MM.1S (cell line): ENCODE data around the gene ZNF550.
"Not testable (repeated sequence)": the region's sequence is repeated elsewhere in the genome, so short reads cannot be mapped to it uniquely, and the experiment has no call there.

Experiments used
- DNase-seq: peaks from one replicate; pipeline ENCODE4 v3.0.0-alpha.2; 2015
- H2AFZ ChIP-seq: fragments of 300-600 bp; sonication (generic); 2 replicates; pipeline ENCODE4 v1.6.0; 2016; ENCODE audit warnings: antibody characterized with exemption, low read length
- H3F3A ChIP-seq: fragments of 300-600 bp; sonication (generic); 2 replicates; pipeline ENCODE4 v1.6.1; 2016; ENCODE audit warnings: mild to moderate bottlenecking, antibody characterized with exemption, low read length, moderate library complexity, mixed read lengths; ENCODE audit not compliant: insufficient read depth
- H3K27ac ChIP-seq: fragments of 300-600 bp; sonication (generic); 2 replicates; pipeline ENCODE4 v1.5.1; 2016; ENCODE audit warnings: mild to moderate bottlenecking, low read length
- H3K27me3 ChIP-seq: fragments of 300-600 bp; sonication (generic); replicated peaks from 2 replicates; pipeline ENCODE4 v1.6.0; 2016; ENCODE audit warnings: low read length; ENCODE audit not compliant: insufficient read depth
- H3K36me3 ChIP-seq: fragments of 300-600 bp; sonication (generic); replicated peaks from 2 replicates; pipeline ENCODE4 v1.6.1; 2016; ENCODE audit warnings: mild to moderate bottlenecking, low read length, mixed read lengths; ENCODE audit not compliant: insufficient read depth
- H3K4me1 ChIP-seq: fragments of 300-600 bp; sonication (generic); 2 replicates; pipeline ENCODE4 v1.6.1; 2016; ENCODE audit warnings: low read length, mixed read lengths
- H3K4me2 ChIP-seq: fragments of 300-600 bp; sonication (generic); 2 replicates; pipeline ENCODE4 v1.6.0; 2016; ENCODE audit warnings: low read depth, low read length
- H3K4me3 ChIP-seq: fragments of 300-600 bp; sonication (generic); 2 replicates; pipeline ENCODE4 v1.5.1; 2016; ENCODE audit warnings: low read length, mixed read lengths
- H3K79me2 ChIP-seq: fragments of 300-600 bp; sonication (generic); 2 replicates; pipeline ENCODE4 v1.6.1; 2016; ENCODE audit warnings: mixed run types, low read length, mixed read lengths
- H3K9ac ChIP-seq: fragments of 300-600 bp; sonication (generic); 2 replicates; pipeline ENCODE4 v1.6.1; 2016; ENCODE audit warnings: low read length, mixed read lengths
- H3K9me2 ChIP-seq: fragments of 300-600 bp; sonication (generic); replicated peaks from 2 replicates; pipeline ENCODE4 v1.6.1; 2016; ENCODE audit warnings: mild to moderate bottlenecking, low read length, mixed read lengths; ENCODE audit not compliant: insufficient read depth
- H3K9me3 ChIP-seq: fragments of 300-600 bp; sonication (generic); replicated peaks from 2 replicates; pipeline ENCODE4 v1.6.1; 2016; ENCODE audit warnings: mild to moderate bottlenecking, low read length, mixed read lengths; ENCODE audit not compliant: insufficient read depth
- H4K20me1 ChIP-seq: fragments of 300-600 bp; sonication (generic); 2 replicates; pipeline ENCODE4 v1.6.1; 2016; ENCODE audit warnings: mild to moderate bottlenecking, low read length, moderate library complexity, mixed read lengths; ENCODE audit not compliant: insufficient read depth
- EZH2 ChIP-seq: fragments of 300-600 bp; sonication (generic); optimal IDR thresholded peaks from 2 replicates; pipeline ENCODE3; 2017; ENCODE audit warnings: low read depth, mild to moderate bottlenecking, antibody characterized with exemption, low read length, mixed read lengths
- EZH2phosphoT487 ChIP-seq: fragments of 300-600 bp; sonication (generic); IDR thresholded peaks from 2 replicates; pipeline ENCODE4 v1.6.1; 2018; ENCODE audit warnings: antibody characterized with exemption, low read length
- TF ChIP-seq, protein P1 (sequence below): fragments of 300-600 bp; sonication (generic); IDR thresholded peaks from 2 replicates; pipeline ENCODE4 v1.5.1; 2016; ENCODE audit warnings: antibody characterized with exemption, low read length, mixed read lengths

ZNF550 gene

DNA sequence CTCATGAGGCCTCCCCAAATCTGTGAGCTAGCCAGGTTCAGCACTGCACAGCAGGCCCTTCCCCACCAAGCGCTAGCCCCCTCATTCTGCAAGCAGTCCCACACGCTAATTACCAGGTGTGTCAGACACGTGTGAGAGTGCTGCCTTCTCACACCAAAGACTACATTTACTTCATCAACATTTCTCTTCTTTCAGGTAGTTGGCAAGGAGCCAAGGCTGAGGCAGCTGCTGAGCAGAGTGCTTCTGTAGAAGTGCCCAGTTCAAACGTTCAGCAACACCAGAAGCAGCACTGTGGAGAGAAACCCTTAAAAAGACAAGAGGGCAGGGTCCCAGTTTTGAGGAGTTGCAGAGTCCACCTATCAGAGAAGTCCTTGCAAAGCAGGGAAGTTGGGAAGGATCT, 53.5 kb downstream of the ZNF550 start:
- no peak overlapping the region for H3K9ac ChIP-seq
- H3K4me1 ChIP-seq: no peaks in the 10 kb centered on the region
- no peaks in the 10 kb centered on the region for H3K9me2 ChIP-seq
- no peaks in the 10 kb centered on the region for H3F3A ChIP-seq
- H3K79me2 ChIP-seq: 0 out of 2 replicates have a peak, but pooled peaks cover 4% of the 10 kb centered on the region
- H4K20me1 ChIP-seq: no peaks in the 10 kb centered on the region
- peaks cover 10% of the 10 kb centered on the region; the same call in 1 of the 2 replicates for H3K36me3 ChIP-seq
- no peak for TF ChIP-seq EZH2phosphoT487
- TF ChIP-seq, protein P1, sequence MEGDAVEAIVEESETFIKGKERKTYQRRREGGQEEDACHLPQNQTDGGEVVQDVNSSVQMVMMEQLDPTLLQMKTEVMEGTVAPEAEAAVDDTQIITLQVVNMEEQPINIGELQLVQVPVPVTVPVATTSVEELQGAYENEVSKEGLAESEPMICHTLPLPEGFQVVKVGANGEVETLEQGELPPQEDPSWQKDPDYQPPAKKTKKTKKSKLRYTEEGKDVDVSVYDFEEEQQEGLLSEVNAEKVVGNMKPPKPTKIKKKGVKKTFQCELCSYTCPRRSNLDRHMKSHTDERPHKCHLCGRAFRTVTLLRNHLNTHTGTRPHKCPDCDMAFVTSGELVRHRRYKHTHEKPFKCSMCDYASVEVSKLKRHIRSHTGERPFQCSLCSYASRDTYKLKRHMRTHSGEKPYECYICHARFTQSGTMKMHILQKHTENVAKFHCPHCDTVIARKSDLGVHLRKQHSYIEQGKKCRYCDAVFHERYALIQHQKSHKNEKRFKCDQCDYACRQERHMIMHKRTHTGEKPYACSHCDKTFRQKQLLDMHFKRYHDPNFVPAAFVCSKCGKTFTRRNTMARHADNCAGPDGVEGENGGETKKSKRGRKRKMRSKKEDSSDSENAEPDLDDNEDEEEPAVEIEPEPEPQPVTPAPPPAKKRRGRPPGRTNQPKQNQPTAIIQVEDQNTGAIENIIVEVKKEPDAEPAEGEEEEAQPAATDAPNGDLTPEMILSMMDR: no peak
- TF ChIP-seq EZH2: no peak
- no peaks in the 10 kb centered on the region for H3K9me3 ChIP-seq
- DNase-seq: no peak
- H3K27me3 ChIP-seq: no peaks in the 10 kb centered on the region
- no peak overlapping the region for H3K4me3 ChIP-seq
- H2AFZ ChIP-seq: no peak overlapping the region
- no peak overlapping the region for H3K4me2 ChIP-seq
- H3K27ac ChIP-seq: no peak overlapping the region

DNA sequence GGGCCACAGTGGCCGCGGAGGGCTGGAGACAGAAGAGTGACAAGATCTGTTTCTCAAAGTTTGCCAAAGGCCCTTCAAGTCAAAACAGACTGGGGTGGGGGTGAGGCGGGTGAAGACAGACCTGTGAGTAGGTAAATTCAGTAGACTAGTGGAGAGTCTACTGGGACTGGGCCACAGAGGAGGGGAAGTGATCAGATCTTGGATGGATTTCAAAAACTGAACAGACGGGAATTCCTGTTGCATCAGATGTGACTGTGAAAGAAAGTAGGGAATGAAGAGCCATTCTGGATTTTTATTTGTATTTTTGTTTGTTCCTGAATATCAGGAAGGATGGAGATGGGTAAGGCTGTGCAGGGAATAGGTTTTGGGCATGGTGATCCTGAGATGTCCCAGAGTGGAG, 59.3 kb downstream of the ZNF550 start:
- Histone ChIP-seq H3K4me3 (0 out of 2 replicates have a peak overlapping the region, but pooled peaks have one; percentile 27), H3K79me2 (peaks cover 10% of the 10 kb centered on the region), H3K4me2 (peak overlapping the region; percentile 49; the same call in 1 of the 2 replicates)
- not testable (repeated sequence) for H3F3A ChIP-seq, H3K4me1 ChIP-seq, DNase-seq, H3K9ac ChIP-seq, H2AFZ ChIP-seq, H3K27me3 ChIP-seq, H3K36me3 ChIP-seq, H3K9me3 ChIP-seq, H3K27ac ChIP-seq, H3K9me2 ChIP-seq, H4K20me1 ChIP-seq

DNA sequence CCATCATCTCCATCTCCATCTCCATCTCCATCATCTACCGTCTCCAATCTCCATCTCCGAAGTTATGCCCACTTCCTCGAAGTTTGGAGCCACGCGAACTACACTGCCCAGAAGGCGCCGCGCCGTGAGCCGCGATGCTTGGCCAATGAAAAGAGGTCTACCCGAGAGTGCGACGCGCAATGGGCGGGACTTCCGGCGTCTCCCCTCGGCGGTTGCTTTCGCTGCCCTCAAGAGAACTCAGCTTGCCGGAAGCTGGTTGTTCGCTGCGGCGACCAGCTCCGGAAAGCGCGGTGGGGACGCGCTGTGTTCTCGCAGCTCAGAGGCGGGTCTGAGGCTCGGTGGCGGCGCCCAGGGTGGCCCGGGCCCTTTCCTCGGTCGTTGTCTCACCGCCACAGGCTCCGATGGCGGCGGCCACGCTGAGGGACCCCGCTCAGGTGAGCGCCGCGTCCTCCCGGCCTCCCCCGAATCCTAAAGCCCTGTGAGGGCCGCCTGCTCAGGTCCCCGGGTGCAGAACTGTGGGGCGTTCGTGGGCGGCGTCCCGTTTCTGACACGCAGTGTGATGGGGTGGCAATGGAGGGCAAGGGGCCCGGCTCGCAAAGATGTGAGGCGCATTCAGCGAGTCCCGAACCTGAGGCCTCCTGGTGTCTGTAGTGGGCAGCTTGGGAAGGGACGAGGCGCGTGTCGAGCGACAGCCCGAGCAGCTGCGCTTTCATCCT, 59.8 kb downstream of the ZNF550 start, which contains the start of gene ZNF773:
Gene ZNF773, plus strand, starts transcription at position 259 of the 716 bp plus-strand sequence. Its CDS starts 143 bp downstream, at position 402.
- Histone ChIP-seq H3K27ac (peak within 1 kb of the TSS; percentile 44; the same call in 1 of the 2 replicates), H3K4me2 (peak within 1 kb of the TSS; percentile 49; the same call in 1 of the 2 replicates), H3K9ac (peak within 1 kb of the TSS; percentile 75; the same call in 1 of the 2 replicates), H3K4me3 (peak within 1 kb of the TSS; percentile 82), H3K79me2 (peaks cover 10% of the 10 kb centered on the region), H2AFZ (peak within 1 kb of the TSS; percentile 89)
- not testable (repeated sequence) for H3K36me3 ChIP-seq, H4K20me1 ChIP-seq, H3K4me1 ChIP-seq, H3K9me2 ChIP-seq, H3F3A ChIP-seq, H3K9me3 ChIP-seq, H3K27me3 ChIP-seq
- peak; percentile 98 for DNase-seq

DNA sequence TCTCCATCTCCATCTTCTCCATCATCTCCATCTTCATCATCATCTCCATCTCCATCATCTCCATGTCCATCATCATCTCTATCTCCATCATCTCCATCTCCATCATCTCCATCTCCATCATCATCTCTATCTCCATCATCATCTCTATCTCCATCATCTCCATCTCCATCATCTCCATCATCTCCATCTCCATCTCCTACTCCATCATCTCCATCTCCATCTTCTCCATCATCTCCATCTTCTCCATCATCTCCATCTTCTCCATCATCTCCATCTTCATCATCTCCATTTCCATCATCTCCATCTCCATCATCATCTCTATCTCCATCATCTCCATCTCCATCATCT, 60.4 kb downstream of the ZNF550 start:
- H3F3A ChIP-seq, H3K4me3 ChIP-seq, H3K4me2 ChIP-seq, H3K36me3 ChIP-seq, H4K20me1 ChIP-seq, H3K27ac ChIP-seq, H3K27me3 ChIP-seq, DNase-seq, H2AFZ ChIP-seq, H3K9me3 ChIP-seq, H3K9me2 ChIP-seq, H3K4me1 ChIP-seq, H3K9ac ChIP-seq: not testable (repeated sequence)
- H3K79me2 ChIP-seq: peaks cover 10% of the 10 kb centered on the region

DNA sequence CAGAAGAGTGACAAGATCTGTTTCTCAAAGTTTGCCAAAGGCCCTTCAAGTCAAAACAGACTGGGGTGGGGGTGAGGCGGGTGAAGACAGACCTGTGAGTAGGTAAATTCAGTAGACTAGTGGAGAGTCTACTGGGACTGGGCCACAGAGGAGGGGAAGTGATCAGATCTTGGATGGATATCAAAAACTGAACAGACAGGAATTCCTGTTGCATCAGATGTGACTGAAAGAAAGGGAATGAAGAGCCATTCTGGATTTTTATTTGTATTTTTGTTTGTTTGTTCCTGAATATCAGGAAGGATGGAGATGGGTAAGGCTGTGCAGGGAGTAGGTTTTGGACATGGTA, 71.4 kb downstream of the ZNF550 start:
- not testable (repeated sequence) for H3K79me2 ChIP-seq, H3K4me1 ChIP-seq, H4K20me1 ChIP-seq, H3K9me3 ChIP-seq, H3K27ac ChIP-seq, DNase-seq, H2AFZ ChIP-seq, H3K9ac ChIP-seq, H3K27me3 ChIP-seq, H3K4me3 ChIP-seq, H3F3A ChIP-seq, H3K36me3 ChIP-seq, H3K9me2 ChIP-seq
- H3K4me2 ChIP-seq: peak overlapping the region; percentile 52; the same call in 1 of the 2 replicates

DNA sequence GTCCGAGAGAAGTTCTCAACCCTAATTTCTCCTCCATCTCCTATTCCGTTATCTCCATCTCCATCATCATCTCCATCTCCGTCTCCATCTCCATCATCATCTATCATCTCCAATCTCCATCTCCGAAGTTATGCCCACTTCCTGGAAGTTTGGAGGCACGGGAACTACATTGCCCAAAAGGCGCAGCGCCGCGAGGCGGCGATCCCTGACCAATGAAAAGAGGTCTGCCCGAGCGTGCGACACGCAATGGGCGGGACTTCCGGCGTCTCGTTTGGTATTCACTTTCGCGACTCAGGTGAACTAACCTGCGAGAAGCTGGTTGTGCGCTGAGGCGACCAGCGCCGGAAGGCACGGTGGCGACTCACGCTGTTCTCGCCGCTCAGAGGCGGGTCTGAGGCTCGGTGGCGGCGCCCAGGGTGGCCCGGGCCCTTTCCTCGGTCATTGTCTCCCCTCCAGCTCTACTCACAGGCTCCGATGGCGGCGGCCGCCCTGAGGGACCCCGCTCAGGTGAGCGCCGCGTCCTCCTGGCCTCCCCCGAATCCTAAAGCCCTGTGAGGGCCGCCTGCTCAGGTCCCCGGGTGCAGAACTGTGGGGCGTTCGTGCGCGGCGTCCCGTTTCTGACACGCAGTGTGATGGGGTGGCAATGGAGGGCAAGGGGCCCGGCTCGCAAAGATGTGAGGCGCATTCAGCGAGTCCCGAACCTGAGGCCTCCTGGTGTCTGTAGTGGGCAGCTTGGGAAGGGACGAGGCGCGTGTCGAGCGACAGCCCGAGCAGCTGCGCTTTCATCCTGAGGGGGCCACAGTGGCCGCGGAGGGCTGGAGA, 72.0 kb downstream of the ZNF550 start, which contains the start of gene ZNF419:
Gene ZNF419, plus strand, starts transcription at position 274 of the 822 bp plus-strand sequence. Its CDS starts 201 bp downstream, at position 475.
- peak within 1 kb of the TSS; percentile 79 for H3K4me3 ChIP-seq
- peak within 1 kb of the TSS; percentile 95 for H2AFZ ChIP-seq
- H3K9ac ChIP-seq: peak within 1 kb of the TSS; percentile 73; the same call in 1 of the 2 replicates
- not testable (repeated sequence) for H3F3A ChIP-seq, H3K79me2 ChIP-seq, H3K36me3 ChIP-seq, H3K4me1 ChIP-seq, H3K9me2 ChIP-seq, H4K20me1 ChIP-seq, H3K27me3 ChIP-seq, H3K9me3 ChIP-seq
- H3K27ac ChIP-seq: peak within 1 kb of the TSS; percentile 33; the same call in 1 of the 2 replicates
- peak; percentile 96 for DNase-seq
- peak within 1 kb of the TSS; percentile 52; the same call in 1 of the 2 replicates for H3K4me2 ChIP-seq
